Kasumi-1 (cell line): ENCODE data around the gene ATG10.
"Not testable (repeated sequence)": the region's sequence is repeated elsewhere in the genome, so short reads cannot be mapped to it uniquely, and the experiment has no call there.

Experiments
- DNase-seq, 2 experiments: peaks; one replicate each; lab custom pipeline; 2025; lab: John Stamatoyannopoulos, UW

Gene ATG10

DNA sequence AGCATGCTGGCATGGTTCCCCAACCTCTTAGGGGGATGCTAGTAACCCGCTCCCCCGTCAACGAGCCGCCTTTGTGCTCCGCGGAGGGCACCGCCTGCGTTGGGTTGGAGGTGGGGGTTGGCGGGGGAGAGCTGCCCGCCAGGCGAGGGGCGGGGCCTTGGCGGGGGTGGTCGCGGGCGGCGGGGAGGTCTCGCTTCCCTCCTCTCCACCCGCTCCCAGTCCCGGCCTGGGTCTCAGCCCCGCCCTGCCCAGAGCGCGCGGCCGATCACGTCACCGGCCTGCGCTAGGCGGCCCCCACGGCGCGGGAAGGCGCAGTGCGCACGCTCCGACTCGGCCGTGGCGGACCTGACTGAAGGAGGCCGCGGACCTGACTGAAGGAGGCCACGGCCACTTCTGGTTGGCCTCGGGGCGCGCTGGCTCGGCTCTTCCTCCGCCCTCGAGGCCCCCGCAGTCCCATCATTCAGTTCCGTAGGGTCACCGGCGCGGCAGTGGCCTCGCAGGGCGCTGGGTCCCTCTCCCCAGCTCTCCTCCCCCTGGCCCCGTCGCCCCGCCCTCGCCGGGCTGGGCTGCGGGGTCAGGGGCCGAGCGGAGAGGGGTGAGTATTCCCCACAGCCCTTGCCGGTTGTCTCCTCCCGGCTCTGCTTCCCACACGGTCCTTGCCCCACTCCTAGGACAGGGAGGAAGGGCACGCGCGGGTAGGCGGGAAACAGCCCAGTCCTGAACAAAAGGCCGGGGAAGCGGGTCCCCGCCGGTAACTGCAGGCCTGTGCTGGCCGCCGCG is at the start of gene ATG10:
Gene ATG10 (plus strand): TSS at position 312 of the 780 bp plus-strand sequence. CDS start 15,548 bp downstream, outside the sequence.
- peak; percentile 77 to 84 for DNase-seq

DNA sequence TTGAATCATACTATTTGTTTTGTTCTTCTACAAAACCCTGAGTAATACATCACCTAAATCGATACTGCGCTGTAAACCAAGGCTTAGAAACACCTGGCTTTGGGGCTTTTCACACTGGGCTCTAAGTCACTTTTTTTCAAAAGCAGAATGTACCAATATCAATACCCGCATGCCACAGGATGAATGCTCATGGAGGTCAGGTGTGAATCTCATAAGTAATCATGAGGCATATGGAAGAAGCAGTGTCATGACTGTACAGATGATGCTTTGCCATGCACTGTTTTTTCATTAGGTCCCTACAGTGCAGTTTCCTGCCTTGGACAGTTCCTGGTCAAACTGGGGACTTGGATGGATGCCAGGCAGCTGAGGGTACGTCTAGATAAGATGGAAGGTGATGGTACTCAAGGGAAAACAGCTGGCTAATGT is 49.0 kb upstream of the ATG10 start:
- DNase-seq, result no peak

DNA sequence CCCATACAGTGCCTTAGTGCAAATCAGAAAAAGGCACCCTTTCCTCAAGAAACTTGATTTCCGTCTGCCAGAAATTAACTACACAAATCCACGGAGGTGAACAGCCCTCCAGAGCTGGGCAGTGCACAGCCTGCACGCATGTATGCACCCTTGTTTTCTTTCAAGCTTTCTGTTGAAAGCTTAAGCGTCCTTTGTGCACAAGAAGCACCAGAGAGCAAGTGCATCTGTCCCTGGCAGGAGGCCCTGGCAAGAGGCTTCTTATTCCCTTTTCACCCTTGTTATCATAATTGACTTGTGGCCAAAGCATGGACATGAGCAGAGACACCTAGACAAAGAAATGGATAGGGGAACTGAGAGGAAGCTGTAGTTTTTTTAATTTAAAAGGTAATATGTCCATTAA is 47.4 kb upstream of the ATG10 start:
- DNase-seq, result no peak

DNA sequence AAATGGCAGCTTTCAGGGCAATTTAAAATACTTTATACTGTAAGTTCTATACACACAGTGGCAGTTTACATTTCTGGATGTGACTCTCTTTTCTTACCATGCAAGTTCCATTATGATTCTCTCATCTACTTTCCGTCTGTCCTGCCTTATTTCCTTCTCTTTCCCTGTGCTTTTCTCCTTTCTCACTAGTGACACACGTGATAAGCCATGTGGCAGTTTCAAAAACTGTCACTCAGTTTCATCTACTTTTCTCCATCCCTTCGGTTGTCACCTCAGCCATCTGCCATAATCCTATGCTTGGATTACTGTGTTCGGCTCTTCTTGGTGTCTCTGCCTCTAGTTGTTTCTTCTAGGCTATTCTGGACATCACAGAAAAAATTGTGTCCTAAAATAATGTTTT is 46.8 kb upstream of the ATG10 start:
- DNase-seq, result no peak

DNA sequence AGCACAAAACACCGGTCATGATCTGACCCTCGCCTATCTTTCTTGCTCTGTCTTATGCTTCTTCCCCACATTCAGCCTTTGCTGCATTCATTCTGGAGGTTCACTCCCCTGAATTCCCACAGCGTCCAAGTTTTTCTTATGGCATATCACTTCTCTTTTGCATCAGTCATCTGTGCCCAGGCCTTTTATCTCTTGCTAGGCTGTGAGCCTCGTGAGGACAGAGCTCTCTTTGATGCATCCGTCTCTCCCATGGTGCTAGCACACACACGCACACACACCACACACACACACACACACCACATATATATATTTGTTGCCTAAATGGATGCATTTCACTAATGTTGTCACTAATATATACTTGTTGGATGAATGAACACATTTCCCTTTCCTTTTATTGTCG is 45.8 kb upstream of the ATG10 start:
- DNase-seq, result no peak

DNA sequence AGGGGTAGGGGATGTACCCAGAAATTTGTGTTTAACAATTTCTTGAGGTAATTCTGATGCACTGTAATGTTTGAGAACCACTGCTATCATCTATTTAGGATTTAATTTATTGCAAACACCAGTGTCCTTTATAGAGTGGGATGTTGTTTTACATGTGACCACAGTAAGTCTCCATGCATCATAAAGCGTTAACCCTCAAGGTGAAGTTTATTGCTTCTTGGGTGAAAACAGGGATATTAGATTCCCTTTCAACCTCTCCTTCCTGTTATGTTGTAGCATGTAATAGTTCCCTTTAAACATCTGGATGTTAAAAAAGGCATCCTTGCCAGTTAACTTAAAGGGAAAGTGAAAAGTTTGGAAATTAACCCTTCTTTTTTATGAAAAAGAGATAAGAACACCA is 35.8 kb upstream of the ATG10 start:
- no peak for DNase-seq

DNA sequence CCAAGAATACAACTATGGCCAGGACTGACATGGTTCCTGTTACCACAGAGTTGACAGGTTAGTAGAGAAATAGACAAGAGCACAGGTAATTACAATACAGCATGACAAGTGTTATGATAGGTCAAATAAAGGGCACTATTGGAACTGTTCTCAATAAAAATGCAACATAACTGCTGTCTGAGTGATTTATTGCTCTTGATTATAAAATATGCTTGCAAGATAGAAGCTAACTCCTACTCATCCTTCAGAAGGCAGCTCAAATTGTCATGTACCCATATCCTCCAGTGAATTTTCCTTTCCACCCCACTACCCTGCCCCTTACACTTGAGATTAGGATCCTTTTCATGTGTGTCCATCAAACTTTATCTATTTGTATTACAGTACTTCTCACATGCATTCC is 35.1 kb upstream of the ATG10 start:
- DNase-seq, result no peak

DNA sequence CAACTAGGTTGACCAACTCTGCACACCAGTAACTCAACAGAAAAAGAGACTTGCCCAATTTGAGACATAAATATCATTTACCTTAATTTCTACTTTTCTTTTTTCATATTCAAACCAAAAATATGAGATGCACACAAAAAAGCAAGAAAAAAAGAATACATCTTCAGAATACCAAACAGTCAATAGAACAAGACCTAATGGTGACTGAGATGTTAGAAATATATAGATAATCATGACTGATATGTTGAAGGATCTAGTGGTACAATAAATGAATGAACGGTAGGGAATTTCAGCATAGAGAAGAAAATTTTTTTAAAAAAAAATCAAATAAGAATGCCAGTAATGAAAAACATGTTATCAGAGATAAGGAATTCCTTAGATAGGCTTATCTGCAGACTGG is 29.1 kb upstream of the ATG10 start:
- DNase-seq, result no peak

DNA sequence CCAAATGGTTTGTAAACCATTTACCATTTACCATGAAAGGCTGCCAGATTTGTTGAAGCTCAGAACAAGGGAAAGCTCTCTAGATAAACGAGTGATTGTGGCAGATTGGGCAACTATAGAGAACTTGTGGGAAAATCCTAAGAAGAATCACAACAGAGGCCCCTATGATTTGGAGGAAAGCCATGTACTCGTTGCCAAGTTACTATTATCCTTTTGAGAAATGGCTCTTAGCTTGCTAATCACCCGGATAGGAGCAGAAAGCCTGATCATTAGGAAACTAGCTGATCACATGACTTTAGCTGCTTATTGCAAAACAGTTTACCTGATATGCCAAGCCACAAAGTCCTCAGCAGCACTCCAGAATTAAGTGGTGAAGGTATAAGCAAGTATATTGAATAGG is 23.5 kb upstream of the ATG10 start:
- DNase-seq, result no peak

DNA sequence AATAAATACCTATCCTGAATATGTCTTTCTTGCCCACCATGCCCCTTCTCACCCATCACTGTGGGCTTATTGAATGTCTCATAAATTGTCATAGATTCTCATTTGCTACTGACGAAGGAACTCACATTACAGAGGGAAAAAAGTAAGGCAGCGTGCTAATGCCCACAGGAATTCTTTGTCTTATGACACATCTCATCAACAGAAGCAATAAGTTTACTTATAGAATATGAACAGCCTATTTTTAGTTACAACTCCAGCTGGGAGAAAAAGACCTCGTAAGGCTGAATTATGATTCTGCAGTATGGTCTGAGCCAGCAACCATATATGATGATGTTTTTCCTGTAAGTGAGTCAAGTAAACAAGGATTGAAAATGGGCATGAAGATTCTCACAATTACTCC is 22.4 kb upstream of the ATG10 start:
- no peak for DNase-seq

DNA sequence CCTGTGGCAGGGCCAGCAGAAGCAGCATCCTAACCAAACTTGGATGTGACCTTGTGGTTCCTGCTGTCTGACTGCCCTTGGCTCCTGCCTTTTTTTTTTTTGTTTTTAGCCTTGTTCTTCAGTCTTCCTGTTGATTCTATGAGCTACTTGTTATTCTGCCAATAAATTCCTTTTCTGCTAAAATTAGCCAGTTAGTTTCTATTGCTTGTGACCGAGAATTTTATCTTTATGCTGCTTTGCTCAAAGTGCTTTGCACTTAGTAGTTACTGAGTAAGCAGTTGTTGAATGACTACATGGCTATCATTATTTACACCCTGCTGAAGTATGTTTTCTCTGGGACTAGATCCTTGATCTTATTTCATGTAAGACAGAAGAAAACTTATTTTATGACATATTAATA is 20.8 kb upstream of the ATG10 start:
- no peak for DNase-seq

DNA sequence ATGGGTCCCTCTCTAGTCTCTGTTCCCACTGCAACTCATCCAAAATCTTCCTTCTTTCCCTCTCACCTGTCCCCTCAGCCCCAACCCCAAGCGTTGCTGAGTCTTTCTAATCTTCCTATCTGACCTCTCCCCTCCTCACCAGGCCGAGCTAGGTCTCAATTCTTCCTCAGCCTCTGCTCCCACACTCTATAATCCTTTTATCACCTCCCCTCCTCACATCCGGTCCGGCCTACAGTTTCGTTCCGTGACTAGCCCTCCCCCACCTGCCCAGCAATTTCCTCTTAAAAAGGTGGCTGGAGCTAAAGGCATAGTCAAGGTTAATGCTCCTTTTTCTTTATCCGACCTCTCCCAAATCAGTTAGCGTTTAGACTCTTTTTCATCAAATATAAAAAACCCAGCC is 17.0 kb upstream of the ATG10 start:
- DNase-seq, result not testable (repeated sequence)

DNA sequence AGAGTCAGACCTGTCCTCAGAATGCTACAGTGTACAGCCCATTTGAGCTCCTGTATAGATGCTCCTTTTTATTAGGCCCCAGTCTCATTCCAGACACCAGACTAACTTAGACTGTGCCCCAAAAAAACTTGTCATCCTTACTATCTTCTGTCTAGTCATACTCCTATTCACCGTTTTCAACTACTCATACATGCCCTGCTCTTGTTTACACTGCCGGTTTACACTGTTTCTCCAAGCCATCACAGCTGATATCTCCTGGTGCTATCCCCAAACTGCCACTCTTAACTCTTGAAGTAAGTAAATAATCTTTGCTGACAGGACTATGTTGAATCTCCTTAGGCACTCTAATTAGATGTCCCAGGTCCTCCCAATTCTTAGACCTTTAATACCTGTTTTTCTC is 13.7 kb upstream of the ATG10 start:
- DNase-seq, result not testable (repeated sequence)

DNA sequence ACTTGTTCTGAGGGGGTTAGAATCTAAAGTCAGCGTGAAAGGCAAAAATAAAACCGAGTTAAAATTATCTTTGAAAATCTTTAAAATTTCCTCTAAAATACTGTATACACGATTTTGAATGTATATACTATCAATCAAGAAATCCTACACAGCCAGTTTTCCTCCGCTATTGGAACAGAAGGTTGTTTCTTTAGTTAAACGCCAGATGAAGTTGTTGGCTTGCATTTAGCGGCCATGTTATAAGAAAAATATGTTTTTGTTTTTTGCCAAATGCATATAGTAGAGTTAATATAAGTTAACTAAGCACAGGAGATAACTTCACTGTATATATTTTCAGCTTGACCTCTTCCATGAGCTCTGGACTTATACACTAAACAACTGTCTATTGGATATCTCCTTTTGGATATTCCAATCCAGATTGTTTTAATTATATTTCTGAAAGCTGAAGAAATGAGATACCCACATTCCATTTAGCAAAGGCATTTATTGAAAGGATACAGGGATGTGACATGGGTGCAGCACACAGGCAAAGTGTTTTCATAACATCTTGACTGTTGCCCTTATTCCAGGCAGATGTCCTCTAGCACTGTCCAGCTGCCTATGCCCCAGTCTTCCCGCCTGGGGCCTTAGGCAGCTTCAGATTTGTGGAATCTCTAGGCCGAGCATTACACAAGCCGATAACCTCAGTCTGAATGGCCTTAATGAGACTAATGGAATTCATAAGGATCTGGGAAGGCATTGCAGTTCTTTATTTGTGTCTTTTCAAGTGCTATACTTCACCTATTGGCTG is 10.0 kb upstream of the ATG10 start:
- no peak for DNase-seq

DNA sequence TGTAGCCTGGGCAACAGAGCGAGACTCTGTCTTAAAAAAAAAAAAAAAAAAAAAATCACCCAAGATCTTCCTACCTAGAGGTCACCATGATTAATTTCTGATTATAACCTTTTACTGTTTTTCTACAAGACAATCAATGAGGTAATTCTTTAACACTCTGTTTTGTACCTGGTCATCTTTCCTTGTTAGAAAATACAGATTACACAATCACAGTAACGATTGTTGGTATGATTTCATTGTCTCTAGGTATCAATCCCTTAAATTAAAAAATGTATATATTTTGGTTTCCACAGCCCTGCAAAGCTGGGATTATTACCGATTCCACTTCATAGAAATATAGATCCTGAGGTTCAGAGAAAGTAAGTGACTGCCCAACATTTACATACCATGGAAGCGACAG is 8.3 kb upstream of the ATG10 start:
- DNase-seq, result no peak

DNA sequence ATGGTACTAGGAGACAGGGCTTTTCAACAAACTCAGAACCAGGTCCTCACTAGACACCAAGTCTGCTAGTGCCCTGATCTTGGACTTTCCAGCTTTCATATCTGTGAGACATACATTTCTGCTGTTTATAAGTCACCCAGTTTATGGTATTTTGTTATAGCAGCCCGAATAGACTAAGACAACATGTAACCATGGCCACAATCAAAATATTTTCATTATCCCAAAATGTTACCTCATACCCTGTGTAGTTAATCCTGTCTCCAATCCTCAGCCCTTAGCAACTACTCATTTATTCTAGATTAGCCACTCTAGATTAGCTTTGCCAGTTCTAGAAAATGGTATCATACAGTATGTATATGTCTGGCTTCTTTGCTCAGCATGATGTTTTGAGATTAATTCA is 6.3 kb upstream of the ATG10 start:
- DNase-seq, result no peak

DNA sequence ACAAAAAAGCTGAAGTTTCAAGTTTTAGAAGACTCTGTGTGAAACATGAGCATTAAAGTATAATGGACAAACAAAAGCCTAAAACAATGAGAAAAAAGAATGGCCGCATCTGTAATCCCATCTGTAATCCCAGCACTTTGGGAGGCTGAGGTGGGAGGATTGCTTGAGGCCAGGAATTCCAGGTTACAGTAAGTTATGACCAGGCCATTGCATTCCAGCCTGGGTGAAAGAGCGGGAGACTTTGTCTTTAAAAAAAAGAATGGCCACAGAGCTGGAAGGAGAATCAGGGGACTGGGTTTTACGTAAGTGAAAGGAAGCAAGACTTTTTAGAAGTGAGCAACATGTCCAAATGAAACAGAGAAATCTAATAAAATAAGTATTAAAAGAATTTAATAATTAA is 2.6 kb upstream of the ATG10 start:
- DNase-seq, result no peak

DNA sequence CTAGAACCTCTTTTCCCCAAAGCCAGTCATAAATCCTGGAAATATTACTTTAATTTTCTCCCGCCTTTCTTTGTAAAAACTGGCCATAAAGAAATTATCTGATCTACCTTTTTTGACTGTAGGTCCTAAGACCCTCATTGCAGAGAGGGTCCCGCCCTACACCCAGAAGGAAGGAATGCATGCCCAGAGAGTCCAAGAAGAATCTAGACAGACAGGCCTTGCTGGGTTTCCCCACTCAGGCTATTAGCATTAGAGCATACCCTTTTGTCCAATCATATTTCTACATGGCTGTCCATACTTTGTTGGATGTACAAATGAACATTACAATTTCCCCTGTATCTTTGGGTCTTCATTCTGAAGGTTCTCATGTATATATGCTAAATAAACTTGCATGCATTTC is 1.9 kb upstream of the ATG10 start:
- DNase-seq, result no peak

DNA sequence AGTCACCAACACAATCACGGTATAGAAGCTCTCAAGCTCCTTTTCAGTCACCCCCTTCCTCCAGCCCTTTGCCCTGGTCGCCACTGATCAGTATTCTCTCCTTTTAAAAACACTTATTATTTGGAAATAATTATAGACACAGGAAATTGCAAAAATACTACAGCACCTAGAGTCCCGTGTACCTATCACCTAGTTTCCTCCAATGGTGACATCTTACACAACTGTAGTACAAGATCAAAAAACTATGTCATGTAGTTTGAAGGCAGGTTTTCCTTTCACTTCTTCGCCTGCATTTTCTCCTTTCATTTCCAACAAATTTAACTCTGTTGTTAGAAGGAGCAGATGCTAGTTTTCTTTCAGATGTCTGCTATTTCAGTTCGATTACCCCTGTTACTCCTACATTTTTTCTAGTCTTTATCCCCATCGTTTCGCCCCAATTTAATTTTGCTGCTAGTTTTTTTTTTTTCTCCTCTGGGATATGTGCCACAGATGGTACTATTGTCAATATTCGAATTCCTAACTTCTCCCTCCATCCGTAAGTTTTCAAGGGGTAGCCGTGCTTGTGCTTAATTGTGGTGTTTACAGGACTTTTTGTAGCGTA is 612 bp upstream of the ATG10 start:
- DNase-seq, result peak; percentile 33 to 71

DNA sequence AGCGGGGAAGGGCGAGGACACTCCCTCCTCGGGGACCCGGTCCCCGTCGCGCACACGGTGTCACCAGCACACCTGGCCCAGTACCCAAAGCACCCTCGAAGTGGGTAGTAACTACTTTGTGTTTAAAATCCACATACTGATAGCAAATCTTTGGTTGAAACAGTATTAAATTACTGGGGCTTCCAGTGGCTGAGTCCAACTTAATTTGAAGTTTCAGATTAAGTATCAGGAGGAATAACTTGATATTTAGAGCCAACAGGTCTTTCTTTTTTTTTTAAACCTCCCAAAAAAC is 615 bp downstream of the ATG10 start:
- peak in 1 of 2 experiments; percentile 54 for DNase-seq

DNA sequence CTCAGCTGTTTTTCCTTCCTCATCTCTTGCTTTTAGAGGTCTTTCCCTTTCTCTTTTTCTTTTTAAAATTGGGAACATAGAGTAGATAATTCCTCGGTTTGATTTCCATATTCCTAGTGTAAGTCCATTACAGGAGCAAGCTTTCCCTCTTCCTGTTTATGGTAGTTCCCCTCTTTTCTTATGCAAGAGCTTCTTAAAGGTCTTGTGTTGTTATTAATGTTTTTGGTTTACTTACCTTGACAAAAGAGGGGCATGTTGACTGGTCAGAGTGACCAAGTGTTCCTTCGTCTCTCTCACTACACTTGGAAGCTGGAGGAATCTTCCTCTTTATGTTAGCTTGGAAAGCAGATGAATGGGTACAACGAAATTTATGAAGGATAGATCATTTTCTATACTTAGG is 8.3 kb downstream of the ATG10 start:
- DNase-seq, result no peak

DNA sequence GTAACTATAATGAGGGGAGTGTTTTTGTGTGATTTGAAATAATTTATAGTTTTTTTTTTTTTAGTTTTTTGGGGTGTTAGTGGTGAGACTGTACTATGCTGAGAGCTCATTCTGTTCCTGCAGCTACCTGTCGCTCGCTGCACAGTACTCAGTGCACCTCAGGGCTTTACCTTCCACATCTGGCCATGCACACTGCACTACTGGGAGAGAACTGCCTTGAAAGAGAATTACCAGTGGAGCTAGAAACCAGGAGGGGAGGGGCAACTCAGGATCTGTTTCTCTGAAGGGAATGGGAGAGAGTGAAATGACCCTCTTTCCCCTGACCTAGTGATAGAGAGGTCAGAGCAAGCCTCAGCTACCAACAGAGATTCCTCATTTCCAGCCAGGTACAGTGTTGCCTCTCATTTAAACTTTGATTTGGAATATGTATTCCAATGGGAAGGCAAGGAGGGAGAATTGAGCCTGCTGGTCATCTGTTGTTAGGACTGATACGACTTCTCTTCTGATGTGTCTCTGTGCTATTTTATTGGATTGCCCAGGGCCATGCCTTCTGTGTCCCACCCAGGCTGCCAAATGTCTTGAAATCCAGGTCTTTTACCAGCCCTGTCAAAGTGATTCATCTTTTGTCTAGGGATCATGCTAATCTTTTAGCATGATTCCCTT is 8.9 kb downstream of the ATG10 start:
- DNase-seq, result no peak
